OCI-LY7 (cell line): ENCODE results near the gene TAAR8.

Experiments used
- CTCF ChIP-seq: fragments of 200-600 bp; sonication (generic); conservative IDR thresholded peaks from 2 replicates; pipeline ENCODE4 v1.5.1; 2014; ENCODE audit warnings: mild to moderate bottlenecking, antibody characterized with exemption, low read length, moderate library complexity, mixed read lengths
- EZH2phosphoT487 ChIP-seq: fragments of 200-600 bp; sonication (generic); IDR thresholded peaks from 2 replicates; pipeline ENCODE4 v1.6.1; 2018; ENCODE audit warnings: low read depth, borderline replicate concordance, mild to moderate bottlenecking, mixed run types, antibody characterized with exemption, low read length, moderate library complexity, mixed read lengths

- no peak for TF ChIP-seq CTCF
- no peak for TF ChIP-seq EZH2phosphoT487
Observed at GRCh38 chr6:132568611-132569010, 16.1 kb downstream of the TAAR8 start.
